OCI-LY1 (cell line): ENCODE measurements around the gene LRP1-AS.

Source experiments
- H2AFZ ChIP-seq: fragments of 200-600 bp; sonication (generic), shearing (Covaris generic); 2 replicates; pipeline ENCODE4 v1.6.0; 2014; ENCODE audit warnings: antibody characterized with exemption, mild to moderate bottlenecking, low read length
- H3F3A ChIP-seq: fragments of 200-600 bp; sonication (generic), shearing (Covaris generic); 2 replicates; pipeline ENCODE4 v1.6.0; 2014; ENCODE audit warnings: mild to moderate bottlenecking, antibody characterized with exemption, low read length, moderate library complexity; ENCODE audit not compliant: insufficient read depth
- H3K27ac ChIP-seq: fragments of 200-600 bp; sonication (generic); 2 replicates; pipeline ENCODE4 v1.5.1; 2014; ENCODE audit warnings: low read length, mixed run types, mild to moderate bottlenecking, low read depth; ENCODE audit not compliant: poor library complexity, severe bottlenecking
- H3K27me3 ChIP-seq: fragments of 200-600 bp; sonication (generic); 2 replicates; pipeline ENCODE4 v1.6.0; 2014; ENCODE audit warnings: antibody characterized with exemption, mild to moderate bottlenecking, low read length, moderate library complexity; ENCODE audit not compliant: insufficient read depth
- H3K36me3 ChIP-seq: fragments of 200-600 bp; sonication (generic); 2 replicates; pipeline ENCODE4 v1.6.1; 2014; ENCODE audit warnings: mild to moderate bottlenecking, antibody characterized with exemption, low read length, moderate library complexity, mixed read lengths; ENCODE audit not compliant: insufficient read depth
- H3K4me1 ChIP-seq: fragments of 200-600 bp; sonication (generic); 2 replicates; pipeline ENCODE4 v1.5.1; 2014; ENCODE audit warnings: mild to moderate bottlenecking, low read length, moderate library complexity; ENCODE audit not compliant: insufficient read depth, severe bottlenecking
- H3K4me2 ChIP-seq: fragments of 200-600 bp; sonication (generic), shearing (Covaris generic); 2 replicates; pipeline ENCODE4 v1.6.1; 2014; ENCODE audit warnings: low read length
- H3K4me3 ChIP-seq: fragments of 200-600 bp; sonication (generic); 2 replicates; pipeline ENCODE4 v1.5.1; 2014; ENCODE audit warnings: low read length, low read depth, mild to moderate bottlenecking, mixed read lengths; ENCODE audit not compliant: poor library complexity, severe bottlenecking
- H3K79me2 ChIP-seq: fragments of 200-600 bp; shearing (Covaris generic); 2 replicates; pipeline ENCODE4 v1.6.1; 2016; ENCODE audit warnings: mixed run types, low read length, mixed read lengths; ENCODE audit not compliant: insufficient read depth
- H3K9ac ChIP-seq: fragments of 200-600 bp; sonication (generic), shearing (Covaris generic); 2 replicates; pipeline ENCODE4 v1.6.1; 2014; ENCODE audit warnings: mild to moderate bottlenecking, low read length, mixed read lengths
- H3K9me2 ChIP-seq: fragments of 200-600 bp; sonication (generic), shearing (Covaris generic); 2 replicates; pipeline ENCODE4 v1.6.1; 2014; ENCODE audit warnings: low read depth, mild to moderate bottlenecking, low read length, mixed read lengths
- H3K9me3 ChIP-seq: fragments of 200-600 bp; shearing (Covaris generic); 2 replicates; pipeline ENCODE4 v1.6.1; 2014; ENCODE audit warnings: low read length, mixed read lengths
- H4K20me1 ChIP-seq: fragments of 200-600 bp; sonication (generic), shearing (Covaris generic); 2 replicates; pipeline ENCODE4 v1.6.0; 2016; ENCODE audit warnings: mild to moderate bottlenecking, low read length; ENCODE audit not compliant: insufficient read depth
- CTCF ChIP-seq: fragments of 200-600 bp; sonication (generic), shearing (Covaris generic); IDR thresholded peaks from 2 replicates; pipeline ENCODE4 v1.5.1; 2017; ENCODE audit warnings: mild to moderate bottlenecking, antibody characterized with exemption, low read length, moderate library complexity, mixed read lengths
- EZH2 ChIP-seq: fragments of 200-600 bp; sonication (generic), shearing (Covaris generic); IDR thresholded peaks from 2 replicates; pipeline ENCODE4 v1.8.0; 2017; ENCODE audit warnings: borderline replicate concordance, mixed run types, mild to moderate bottlenecking, antibody characterized with exemption, low read length, moderate library complexity, mixed read lengths

LRP1-AS gene

DNA sequence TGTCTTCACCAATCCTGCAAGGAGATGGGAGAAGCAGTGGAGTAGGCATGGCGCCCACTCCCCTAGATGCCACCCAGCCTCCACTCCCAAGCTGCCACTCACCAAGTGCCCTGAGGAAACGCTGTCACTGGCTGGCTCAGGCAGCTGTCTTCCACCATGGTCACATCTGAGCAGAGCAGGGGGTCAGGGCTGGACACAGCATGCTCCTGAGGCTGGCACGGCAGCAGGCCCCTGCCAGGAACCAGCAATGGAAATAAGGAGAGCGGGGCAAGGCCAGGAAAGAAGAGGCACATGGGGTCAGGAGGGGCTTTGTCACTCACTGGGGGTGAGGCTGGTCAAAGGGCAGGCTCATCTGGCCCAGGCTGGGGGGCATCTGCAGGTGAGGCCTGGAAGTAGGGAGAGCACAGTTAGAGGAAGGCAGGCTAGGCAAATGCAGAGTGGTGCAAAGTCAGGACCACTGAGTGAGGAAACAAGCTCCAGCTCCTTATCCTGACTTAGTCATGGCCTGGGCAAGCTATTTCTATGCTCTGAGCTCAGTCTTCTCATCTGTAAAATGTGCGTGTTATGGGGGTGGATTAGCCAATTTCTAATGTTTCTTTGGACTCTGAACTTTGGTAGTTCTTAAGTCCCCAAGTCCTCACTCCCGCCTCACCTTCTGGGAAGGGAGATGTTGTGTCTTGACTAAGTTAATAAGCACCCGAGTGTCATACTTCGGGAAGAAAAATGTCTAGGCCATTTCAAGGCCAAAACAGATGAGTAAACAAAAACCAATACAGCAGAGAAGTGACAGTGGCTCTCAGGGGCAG lies 50.5 kb downstream of the LRP1-AS start:
- Histone ChIP-seq H4K20me1 (no peaks in the 10 kb centered on the region), H3K79me2 (no peaks in the 10 kb centered on the region), H2AFZ (no peak overlapping the region), H3F3A (no peaks in the 10 kb centered on the region), H3K4me2 (no peak overlapping the region), H3K9me2 (no peaks in the 10 kb centered on the region), H3K4me3 (no peak overlapping the region), H3K9ac (no peak overlapping the region), H3K27ac (no peak overlapping the region), H3K4me1 (peaks cover 14% of the 10 kb centered on the region), H3K27me3 (no peaks in the 10 kb centered on the region), H3K9me3 (no peaks in the 10 kb centered on the region), H3K36me3 (peaks cover 60% of the 10 kb centered on the region; the same call in 1 of the 2 replicates)
- TF ChIP-seq CTCF (no peak), EZH2 (no peak)

- Histone ChIP-seq H3K9me3 (no peaks in the 10 kb centered on the region), H3F3A (no peaks in the 10 kb centered on the region), H3K4me2 (no peak overlapping the region), H3K9ac (no peak overlapping the region), H3K36me3 (peaks cover 57% of the 10 kb centered on the region; the same call in 1 of the 2 replicates), H3K27me3 (no peaks in the 10 kb centered on the region), H3K9me2 (no peaks in the 10 kb centered on the region), H4K20me1 (no peaks in the 10 kb centered on the region), H3K79me2 (no peaks in the 10 kb centered on the region), H2AFZ (no peak overlapping the region), H3K27ac (no peak overlapping the region), H3K4me1 (peaks cover 14% of the 10 kb centered on the region), H3K4me3 (no peak overlapping the region)
- TF ChIP-seq CTCF (no peak), EZH2 (no peak)
These were observed 51.3 kb downstream of the LRP1-AS start for GRCh38 chr12:57096099-57096572.

DNA sequence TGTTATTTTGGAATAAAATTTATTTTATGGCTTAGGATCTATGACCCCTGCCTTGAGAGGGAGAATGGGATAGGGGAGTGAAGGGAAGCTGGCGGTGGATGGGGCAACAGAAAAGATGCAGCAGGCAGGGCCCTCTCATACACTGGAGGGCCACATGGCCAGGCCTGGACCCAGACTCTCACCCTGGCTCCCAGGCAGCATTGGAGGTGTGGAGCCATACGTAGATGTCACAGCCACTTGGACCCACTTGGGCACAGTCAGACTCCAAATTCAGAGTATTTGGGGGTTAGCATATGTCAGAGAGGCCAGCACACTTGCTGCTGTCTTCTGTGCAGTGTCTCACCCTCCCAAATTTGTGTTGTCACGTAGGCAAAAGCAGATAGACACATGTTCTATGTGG lies 52.0 kb downstream of the LRP1-AS start:
- H3K4me3 ChIP-seq, result no peak overlapping the region
- H3K36me3 ChIP-seq, result peaks cover 57% of the 10 kb centered on the region; the same call in 1 of the 2 replicates
- no peaks in the 10 kb centered on the region for H3K79me2 ChIP-seq
- no peak for TF ChIP-seq EZH2
- no peak for TF ChIP-seq CTCF
- H2AFZ ChIP-seq, result no peak overlapping the region
- H3K4me1 ChIP-seq, result peaks cover 14% of the 10 kb centered on the region
- H3K4me2 ChIP-seq, result no peak overlapping the region
- no peaks in the 10 kb centered on the region for H3F3A ChIP-seq
- H3K9me3 ChIP-seq, result no peaks in the 10 kb centered on the region
- no peaks in the 10 kb centered on the region for H3K9me2 ChIP-seq
- H3K27me3 ChIP-seq, result no peaks in the 10 kb centered on the region
- no peaks in the 10 kb centered on the region for H4K20me1 ChIP-seq
- no peak overlapping the region for H3K27ac ChIP-seq
- no peak overlapping the region for H3K9ac ChIP-seq
